GM18520 (cell line): Measurements from ENCODE around the gene RSPH6A.

Source experiments
- ATAC-seq: cut with Tn5 transposase; IDR thresholded peaks from one replicate; pipeline ENCODE4 v1.9.1; 2021; ENCODE audit not compliant: unreplicated experiment

Gene RSPH6A

DNA sequence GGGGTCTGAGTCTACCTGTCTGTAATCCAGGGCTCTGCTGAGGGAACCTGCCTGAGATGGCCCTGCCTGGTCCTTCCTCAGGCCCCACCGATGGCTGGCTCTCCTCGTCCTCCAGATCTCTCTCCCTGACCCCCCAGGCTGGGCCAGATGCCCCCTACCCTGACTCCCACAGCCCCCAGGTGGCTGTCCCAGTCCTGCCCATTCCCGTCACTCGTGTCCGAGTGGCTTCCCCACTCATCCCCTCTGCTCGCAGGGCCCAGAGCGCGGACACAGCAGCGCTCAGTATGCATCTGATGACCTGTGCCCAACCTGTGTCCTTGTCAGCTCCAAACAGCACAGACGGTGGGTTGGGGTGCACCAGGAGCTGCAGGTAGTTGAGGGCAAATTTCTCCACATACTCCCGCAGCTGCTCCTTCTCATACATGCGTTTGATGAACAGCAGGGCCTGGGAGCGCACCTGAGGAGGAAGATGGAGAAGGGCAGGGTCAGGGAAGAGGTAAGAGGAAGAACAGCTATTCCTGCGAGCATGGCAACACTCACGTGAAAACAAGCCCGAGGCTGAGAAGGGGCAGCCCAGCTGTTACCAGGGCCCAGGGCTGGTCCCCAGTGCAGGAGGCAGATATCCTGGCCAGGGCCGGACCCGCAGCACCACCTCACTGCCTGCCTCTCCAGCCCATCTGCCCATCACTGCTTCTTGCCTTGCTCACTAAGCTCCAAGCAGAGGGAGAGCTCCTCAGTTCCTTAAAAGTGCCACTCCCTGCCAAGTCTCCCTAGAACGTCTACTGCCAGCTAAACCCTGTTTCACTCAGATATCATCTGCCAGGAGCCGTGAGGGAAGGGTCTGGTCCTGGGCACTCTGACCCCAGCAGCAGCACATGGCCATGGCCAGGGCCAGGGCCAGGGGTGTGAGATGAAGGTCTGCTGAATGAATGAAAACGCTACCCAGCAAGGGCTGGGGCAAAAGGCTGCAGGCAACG, 11.1 kb upstream of the RSPH6A start:
- no peak for ATAC-seq

DNA sequence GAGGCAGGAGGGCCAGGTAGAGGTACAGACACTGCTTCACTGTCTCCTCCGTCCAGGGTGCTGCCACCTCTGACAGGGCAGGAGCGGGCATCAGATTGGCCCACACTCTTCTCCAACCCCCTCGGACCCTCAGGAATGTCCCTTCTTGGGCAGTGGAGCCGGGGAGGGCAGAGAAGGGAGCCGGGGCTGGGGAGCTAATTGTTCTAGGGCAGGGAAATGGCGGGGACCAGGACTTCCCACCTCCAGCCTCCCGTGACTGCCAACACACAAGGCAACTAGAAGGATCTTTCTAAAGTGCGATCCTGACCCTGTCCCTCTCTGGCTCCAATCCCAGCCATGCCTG, 10.1 kb upstream of the RSPH6A start:
- ATAC-seq: no peak

DNA sequence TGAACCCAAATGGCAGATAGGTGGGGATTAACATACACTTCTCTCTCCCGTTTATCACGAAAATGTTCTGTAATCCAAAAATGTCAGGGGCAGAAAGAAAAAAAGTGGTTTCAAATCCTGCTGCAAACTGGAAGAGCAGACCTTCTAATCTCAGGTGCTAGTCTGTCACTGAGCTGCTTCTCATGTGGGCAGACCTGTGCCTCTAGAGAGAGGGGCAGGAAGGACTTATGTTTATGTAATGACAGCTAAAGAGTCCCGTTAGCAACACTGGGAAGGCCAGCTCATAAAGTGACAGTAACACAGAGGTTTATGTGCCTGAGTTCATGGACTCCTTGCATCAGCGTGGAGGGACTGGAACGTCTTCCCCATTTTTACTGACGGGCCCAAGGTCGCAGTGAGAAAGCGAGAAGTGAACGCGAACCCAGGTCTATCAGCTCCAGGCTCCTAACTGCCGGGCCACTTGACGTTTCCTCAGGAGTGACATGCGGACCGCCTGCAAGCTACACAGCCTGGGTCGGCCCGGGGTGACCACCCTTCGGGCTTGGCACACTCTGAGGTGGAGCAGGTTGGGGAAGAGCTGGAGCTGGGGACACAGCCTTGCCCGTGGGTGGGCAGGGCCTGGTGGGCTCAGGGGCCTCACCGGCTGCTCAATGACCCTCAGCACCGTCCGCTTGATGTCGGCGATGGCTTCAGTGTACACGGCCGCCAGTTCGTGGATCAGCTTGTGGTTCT, 9.6 kb upstream of the RSPH6A start:
- no peak for ATAC-seq

DNA sequence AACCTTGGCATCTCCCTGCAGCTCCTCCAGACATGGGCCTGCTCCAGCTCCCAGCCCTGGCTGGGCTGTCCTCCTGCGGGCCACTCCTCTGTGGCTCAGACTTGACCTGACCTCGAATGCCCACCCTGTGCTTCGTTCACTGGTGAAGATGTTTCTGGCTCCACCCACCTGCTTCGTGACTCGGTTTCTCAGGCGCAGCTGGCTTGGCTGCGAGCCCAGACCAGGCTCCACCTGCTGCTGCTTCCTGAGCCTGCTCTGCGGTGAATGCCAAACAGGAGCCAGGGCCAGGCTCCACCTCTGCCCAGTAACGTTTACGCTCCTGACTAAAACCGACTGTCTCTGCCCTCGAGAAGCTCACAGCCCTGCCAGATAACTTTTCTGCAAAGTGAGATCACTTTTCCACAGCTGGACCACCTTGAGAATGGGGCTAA, 8.9 kb upstream of the RSPH6A start:
- no peak for ATAC-seq

DNA sequence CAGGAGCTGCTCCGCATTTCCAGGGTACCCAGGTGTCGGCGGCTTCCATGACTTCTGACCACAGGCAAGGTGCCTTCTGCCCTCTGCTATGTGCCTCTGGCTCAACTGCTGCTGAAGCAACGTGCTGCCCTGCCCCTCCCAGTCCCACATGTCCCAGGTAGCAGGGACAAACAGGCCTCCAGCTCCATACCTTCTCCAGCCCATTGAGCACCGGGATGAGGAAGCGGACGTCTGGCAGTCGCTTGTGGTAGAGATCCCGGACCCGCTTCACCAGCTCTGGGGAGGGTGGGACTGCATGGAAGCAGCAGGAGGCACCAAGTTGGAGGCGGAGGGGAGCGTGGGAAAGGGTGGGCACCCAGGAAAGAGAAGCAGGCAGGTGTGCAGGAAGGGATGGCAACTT, 8.1 kb upstream of the RSPH6A start:
- ATAC-seq: no peak

DNA sequence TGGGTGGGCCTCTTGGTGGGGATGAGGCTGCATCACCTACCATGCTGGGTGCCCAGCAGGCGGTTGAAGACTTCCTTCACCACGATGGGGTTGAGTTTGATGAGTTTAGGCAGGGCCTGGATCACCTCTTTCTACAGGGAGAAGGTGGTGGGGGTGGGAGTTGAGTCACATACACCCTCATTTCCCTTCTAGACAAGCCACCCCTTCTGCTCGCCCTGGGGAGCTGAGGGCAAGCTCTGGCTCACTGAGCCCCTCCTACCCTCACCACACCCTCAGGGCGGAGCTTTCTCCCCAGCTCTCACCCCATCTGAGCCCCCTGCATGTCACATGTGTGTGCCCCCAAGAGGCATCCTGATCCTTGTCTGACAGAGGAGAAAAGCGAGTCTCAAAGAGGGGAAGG, 7.6 kb upstream of the RSPH6A start:
- no peak for ATAC-seq

DNA sequence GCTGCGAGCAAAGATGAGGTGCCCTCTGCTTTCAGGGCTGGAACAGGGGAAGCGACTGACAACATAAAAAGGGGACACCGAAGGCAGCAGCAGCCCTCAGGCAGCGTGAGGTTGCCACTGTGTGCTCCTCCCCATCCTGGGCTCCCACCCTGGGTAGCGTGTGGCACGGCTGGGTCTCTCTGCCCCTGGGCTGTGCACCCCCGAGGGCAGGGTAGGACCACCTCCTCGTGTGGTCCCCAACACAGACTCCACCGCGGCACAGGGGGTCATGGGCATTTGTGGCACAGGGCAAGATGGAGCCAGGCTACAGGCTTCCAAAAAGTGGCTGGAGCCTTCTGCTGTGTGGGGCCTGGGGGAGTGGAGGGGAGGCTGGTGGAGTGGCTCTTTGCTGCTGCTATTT, 6.5 kb upstream of the RSPH6A start:
- no peak for ATAC-seq

DNA sequence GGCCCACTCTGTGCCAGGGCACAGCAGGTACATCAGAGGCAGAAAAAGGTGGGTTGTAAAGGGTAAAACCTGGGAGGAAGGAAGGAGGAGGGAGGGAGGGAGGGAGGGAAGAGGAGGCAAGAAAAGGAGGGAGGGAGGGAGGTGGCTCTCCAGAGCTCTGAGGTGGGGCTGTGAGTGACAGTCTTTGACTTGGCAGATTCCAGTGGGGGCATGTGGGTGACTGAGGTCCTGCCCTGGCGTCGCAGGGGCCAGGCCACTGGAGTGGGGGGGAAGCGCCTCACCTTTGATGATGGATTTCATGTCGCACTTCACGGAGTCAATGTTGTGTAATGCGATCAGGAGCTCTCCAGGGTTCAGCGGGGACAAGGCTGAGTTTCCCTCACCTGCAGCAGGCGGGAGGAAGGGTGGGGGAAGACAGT, 6.0 kb upstream of the RSPH6A start:
- no peak for ATAC-seq

DNA sequence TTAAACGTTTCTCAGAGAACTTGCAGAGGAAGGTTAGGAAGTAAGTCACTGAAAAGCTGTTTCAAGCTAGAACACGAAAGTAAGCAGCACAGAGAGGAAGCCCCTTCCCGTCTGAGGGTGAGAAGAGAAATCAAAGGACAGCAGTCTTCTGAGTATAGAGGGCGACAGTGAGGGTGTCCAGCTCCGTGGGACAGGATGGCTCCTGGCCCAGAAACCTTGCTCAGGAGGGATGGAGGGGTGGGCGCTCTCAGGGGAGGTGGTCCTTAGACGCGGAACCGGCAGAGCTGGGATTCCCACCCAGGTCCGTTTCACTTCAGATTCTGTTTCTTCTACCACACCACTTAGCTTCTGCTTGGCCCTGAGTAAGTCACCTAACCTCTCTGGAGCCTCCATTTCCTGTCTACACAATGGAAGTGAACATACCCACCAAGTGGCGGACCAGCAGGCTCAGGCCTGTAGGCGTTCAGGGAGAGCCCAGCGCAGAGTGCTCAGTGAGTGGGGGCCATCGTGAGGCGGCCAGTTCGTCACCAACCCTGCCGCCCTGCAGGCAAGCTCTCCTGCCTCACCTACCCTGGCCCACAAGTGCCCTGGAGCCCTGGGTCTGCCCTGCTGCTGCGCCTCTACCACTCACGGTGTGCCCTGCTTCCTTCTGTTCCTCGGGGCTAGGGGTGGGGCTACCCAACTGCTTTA, 5.5 kb upstream of the RSPH6A start:
- ATAC-seq: no peak

DNA sequence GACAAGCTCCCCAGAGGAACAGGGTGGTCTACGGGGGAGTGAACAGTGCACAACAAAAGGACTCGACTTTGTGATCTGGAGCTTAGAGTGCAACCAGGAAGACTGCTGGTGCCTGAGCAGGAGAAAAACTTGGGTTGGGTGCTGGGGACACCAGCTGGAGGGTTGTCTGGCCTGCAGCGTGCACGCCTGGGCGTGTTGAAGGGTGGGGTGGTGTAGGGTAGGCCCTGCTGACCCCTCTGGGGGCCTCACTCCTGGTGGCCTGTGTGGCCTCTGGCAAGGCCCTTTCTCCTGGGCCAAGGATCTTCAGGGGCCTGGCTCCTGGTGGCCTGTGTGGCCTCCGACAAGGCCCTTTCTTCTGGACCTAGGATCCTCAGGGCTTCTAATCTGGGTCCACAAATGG, 4.7 kb upstream of the RSPH6A start:
- no peak for ATAC-seq

DNA sequence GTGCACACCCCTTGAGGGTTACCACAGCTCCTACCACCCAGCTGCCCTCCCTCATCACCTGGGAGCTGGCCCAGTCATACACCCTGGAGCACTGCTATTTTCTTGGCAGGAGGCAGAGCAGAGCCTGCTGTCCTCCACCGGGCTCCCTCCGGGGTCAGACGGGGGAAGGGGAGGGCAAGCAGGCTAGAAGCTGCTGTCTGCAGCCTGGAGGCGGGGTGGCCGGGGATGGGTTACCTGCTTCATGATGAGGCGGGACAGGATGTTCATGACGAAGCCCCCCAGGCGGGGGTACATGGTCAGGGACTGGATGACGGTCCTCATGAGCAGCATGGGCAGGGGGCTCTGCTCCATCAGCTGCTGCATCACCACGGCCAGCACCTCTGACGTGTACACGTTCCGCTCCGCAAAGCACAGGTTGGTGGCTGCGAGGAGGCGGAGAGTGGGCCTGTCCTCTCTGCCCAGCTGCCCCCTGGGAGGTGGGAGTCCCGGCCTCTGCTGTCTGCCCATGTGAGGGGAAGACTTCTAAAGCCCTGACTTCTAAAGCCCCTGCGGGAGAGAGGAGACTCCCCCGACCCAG, 2.7 kb upstream of the RSPH6A start:
- ATAC-seq: no peak

DNA sequence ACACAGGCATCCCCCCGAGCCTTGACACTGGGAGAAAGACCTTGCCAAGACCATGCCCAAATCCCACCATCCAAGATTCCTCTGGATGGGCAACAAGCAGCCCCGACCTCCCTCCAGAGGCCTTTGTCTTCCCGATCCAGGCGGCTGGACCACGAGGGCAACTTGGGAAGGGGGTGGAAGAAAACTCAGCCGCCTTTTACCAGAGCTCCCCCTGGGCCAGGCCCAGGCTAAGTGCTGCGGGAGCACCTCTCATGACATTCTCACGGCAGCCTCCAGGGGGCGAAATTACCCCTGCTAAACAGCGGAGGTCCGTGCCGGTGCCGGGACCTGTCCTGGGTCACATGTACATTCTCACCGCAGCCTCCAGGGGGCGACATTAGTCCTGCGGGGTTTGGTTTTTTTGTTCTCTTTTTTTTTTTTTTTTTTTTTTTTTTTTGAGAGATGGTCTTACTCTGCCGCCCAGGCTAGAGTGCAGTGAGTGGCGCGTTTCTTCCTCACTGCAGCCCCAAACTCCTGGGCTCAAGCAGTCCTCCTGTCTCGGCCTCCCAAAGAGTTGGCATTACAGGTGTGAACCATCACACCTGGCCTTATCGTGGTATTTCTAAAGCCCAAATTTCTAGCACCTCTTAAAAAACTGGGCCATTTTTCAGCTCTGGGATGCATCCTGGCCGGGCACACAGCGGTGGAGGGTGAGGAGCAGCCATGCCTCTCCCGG, 2.1 kb upstream of the RSPH6A start:
- ATAC-seq: peak; percentile 64

DNA sequence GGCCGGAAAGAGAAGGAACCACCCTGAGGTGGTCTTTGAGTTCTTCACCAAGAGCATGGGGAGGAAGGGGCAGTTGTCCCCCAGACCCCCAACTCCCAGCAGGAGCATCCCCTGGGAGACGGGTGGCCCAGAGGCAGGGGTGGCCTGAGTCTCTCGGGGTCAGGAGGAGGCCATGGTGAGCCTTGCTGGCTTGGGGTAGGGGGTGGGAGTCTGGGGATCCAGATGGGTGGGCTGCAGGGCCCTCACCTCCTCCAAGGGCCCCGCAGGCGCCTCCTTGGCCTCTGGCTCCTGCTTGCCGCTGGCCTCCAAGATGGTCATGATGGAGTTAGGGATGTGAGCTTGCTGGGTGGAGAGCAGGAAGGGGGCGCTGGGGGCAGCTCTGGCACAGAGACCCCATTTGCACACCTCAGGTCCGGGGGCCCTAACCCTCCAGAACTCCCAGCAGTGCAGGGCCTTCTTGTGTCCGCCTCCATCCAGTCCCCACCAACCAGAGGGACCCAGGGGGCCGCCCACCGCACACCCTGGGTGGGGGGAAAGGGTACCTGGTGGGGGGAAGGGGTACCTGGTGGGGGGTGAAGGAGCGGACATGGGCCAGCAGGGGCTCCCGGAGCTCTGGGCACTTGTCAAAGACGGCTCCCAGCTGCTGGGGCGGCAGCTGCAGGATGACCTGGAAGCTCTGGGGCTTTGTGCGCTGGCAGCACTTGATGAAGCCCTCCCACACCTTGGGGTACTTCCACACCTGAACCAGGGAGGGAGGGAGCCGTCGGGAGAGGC, 1.3 kb upstream of the RSPH6A start:
- ATAC-seq: no peak

DNA sequence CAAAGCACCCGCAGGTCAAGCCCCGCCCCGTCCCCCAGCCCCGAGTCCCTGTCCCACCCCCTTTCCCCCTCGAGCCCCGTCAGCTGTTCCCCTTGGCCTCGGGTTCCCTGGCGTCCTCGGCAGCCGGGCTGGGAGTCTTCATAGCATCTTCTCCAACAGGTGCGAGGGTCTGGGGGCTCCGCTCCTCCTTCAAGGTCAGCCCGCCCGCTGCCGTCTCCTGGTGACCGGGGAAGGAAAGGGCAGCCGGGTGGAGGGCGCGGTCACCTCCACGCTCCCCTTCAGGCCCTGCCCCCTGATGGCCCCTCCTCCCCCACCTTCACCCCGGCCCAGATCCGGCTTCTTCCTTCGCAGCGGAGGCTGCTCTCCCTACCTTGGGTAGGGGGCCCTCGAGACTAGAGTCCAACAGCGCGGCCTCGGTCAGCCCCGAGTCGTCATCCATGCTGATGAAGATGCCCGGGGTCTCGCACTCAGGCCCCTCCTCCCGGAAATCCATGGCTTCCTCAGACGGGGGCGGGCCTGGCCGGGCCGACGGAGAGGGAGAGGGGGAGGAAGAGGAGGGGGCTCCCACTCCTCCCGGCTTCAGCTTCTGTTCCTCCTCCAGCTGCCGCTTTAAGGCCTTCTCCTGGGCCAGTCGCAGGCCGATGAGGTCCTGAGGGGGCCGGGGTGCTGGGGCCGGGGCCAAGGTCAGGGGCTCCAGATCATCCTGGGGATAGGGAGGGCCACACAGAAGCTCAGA, 541 bp upstream of the RSPH6A start:
- ATAC-seq: no peak

DNA sequence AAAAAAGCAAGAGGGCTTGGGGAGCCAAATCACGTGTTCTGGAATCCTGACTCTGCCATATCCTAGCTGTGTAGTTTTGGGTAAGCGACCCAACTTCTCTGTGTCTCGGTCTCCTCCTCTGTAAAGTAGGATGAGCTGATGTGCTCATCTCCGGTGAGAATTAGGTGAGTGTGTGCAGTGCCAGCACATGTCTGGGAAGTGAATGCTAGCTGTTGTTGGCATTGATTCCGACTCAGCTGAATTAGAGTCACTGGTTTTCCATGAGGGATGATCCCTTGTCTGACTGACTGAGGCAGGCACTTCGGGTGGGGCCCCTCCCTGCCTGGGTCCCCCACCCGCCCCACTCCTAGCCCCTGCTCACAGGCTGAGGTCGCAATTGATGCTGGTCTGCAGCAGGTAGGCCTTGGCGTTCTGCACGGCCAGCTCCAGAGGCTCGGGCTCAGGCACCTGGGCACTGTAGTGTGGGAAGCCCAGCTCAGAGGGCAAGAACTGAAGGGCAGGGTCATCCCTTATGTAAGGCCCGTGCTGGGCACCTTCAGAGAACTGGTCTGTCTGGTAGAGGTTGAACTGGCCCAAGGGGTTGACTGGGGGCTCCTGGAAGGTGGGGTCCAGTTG, 835 bp downstream of the RSPH6A start:
- no peak for ATAC-seq

DNA sequence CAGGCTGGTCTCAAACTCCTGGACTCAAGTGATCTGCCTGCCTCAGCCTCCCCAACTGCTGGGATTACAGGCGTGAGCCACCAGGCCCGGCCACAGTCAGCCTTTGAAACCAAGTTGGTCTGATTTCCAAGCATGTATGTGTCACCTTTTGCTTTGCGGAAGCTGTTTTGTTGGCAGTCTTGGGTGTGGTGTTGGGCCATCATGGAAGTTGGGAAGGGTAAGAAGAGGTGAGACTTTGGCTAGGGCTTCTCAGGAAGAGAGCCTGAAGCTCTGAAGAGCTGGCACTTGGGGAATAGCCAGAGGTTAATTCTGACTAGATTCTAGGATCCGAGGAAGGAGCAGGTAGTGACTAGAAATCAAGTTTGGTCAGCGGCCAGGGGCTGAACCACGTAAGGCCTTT, 2.8 kb downstream of the RSPH6A start:
- no peak for ATAC-seq

DNA sequence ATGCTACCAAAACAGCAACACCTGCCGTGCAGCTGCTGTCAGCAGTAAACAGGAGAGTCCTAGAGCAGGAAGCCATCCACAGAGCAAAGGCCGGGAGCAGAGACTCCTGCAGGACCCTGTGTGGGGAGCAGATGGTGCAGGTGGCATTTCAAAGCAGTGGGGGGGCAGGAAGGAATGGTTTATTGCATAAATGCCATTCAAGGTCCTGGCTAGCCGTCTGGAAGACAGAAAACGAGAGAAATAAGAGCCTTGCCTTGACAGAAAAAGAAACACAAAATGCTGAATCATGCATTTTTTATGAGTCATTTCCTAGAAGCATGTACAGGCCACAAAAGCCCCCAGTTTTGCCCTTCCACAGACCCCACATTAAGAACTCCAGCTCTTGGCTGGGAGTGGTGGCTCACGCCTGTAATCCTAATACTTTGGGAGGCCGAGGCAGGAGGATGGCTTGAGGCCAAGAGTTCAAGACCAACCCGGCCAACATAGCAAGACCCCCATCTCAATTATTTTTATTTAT, 5.4 kb downstream of the RSPH6A start:
- no peak for ATAC-seq

DNA sequence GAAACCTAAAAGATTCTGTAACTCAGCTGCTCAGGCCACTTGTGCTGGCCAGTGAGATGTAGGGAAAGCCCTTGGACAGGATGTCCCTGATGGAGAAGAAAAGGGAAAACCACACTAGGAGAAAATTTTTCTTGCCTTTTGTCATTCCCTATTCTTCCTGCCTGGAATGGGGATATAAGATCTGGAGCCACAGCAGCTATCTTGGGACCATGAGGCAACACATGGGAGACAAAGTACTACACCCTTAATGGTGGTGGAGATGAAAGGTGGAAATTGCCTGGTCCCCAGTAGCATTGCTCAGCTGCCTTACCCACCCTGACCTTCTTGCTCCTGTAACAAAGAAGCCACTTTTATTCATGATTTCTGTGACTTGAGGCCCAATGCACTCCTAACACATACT, 9.4 kb downstream of the RSPH6A start:
- ATAC-seq: no peak

DNA sequence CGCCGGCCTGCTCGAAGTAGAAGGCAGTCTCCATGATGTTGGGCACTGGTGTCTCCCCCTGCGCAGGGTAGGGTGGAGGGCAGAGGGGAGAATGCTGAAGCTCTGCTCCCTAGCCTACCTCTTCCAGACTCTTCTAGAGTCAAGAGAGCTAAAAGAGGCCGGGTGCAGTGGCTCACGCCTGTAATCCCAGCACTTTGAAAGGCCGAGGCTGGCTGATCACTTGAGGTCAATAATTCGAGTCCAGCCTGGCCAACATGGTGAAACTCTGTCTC, 10.2 kb downstream of the RSPH6A start:
- ATAC-seq: no peak
